Measurements from ENCODE around the gene PARP9.

The PARP9 gene

DNA sequence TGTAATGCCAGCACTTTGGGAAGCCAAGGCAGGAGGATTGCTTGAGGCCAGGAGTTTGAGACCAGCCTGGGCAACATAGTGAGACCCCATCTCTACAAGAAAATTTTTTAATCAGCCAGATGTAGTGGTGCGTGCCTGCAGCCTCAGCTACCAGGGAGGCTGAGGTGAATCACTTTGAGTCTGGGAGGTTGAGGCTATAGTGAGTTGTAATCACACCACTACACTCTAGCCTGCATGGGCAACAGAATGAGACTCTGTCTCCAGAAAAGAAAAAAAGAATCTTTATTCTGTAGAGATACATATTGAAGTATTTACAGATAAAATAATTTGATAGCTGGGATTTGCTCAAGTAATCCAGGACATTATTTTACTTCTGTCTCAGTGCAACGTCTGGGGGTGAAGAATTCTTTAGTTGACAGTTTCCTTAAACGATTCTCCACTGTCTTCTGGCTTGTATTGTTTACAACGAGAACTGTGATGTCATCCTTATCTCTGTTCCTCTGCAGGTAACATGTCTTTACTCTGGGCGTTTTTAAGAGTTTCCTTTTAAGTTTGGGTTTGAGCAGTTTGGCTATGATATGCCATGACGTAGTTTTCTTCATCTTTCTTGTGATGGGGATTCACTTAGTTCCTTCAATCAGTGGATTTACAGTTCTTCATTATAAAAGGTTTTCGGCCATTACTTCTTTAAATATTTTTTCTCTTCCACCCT, 75.7 kb downstream of the PARP9 start:
- no peak for DNase-seq (ENCODE audit: low read depth in 2 of 2)

DNA sequence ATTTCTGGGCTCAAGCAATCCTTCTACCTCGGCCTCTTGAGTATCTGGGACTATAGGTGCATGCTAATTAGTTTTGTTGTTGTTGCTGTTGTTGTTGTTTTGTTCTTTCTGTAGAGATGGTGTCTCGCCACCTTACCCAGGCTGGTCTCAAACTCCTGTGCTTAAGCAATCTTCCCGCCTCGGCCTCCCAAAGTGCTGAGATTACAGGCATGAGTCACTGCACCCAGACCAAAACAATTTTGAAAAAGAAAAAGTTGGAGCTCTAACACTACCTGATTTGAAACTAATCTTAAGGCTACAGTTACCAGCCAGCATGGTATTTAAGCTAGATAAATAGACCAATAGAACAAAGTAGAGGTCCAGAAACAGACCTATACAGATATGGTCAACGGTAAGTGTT, 79.1 kb downstream of the PARP9 start:
- no peak for DNase-seq (ENCODE audit: low read depth in 2 of 2)

DNA sequence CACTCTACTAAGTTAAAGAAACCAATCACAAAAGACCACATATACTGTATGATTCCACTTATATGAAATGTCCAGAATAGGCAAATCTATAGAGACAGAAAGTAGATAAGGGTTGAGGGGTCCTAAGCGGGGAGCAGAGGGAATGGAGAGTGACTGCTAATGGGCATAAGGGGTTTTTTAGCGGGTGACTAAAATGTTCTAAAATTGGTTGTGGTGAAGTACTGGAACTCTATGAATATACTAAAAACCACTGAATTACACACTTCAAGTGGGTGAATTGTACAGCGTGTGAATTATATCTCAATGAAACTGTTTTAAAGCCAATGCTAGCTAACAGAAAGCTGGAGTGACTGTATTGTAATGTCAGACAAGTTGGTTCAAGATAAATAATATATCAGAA, 82.7 kb downstream of the PARP9 start:
- no peak for DNase-seq (ENCODE audit: low read depth in 2 of 2)
